ENCODE results near the gene KRT2. TPM values are rescaled to one million over a fixed set of nuclear protein-coding genes. Genes with fewer than 3 reads are reported as not detected.

Gene KRT2
- total RNA-seq, 6 experiments from 2014 or later = not detected

DNA sequence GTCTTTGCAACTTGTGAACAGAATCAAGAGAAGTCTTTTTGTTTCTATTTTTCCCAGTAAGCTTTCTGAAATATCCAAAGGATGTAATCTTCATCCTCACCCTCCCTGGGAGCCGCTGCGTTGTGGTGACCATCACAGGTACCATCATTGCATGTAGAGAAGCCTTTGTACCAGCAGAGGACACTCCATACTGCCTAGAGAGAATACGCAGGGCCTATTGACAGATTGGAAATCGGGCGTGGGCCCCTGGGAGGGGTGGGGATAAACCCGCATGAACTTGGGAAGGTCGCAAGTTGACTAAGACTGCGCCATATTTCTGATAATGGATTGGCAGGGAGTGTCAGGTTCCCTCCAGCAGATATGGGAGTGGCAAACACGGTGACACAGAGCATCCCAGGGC lies 15.5 kb upstream of the KRT2 start:
- no peaks in the 10 kb centered on the region for H3K9me3 ChIP-seq
- 34% methylated on average over 8 of the region's 9 CpGs for WGBS (ENCODE audit: insufficient coverage, low coverage, low lambda C conversion rate, missing lambda C conversion rate)
- H3K4me1 ChIP-seq = no peaks in the 10 kb centered on the region
- intact Hi-C loops (cut with DNase I) = no loop called here
- no peak for DNase-seq
- H3K27ac ChIP-seq = no peak overlapping the region
- no peak overlapping the region for H3K4me3 ChIP-seq
- no peak for ATAC-seq
- peaks cover 0 to 4% of the 10 kb centered on the region in 2 donors for H3K27me3 ChIP-seq
- H3K36me3 ChIP-seq = no peaks in the 10 kb centered on the region
- TF ChIP-seq POLR2A (IDR thresholded peaks at IDR 0.05) = no peak
- TF ChIP-seq, protein P1, sequence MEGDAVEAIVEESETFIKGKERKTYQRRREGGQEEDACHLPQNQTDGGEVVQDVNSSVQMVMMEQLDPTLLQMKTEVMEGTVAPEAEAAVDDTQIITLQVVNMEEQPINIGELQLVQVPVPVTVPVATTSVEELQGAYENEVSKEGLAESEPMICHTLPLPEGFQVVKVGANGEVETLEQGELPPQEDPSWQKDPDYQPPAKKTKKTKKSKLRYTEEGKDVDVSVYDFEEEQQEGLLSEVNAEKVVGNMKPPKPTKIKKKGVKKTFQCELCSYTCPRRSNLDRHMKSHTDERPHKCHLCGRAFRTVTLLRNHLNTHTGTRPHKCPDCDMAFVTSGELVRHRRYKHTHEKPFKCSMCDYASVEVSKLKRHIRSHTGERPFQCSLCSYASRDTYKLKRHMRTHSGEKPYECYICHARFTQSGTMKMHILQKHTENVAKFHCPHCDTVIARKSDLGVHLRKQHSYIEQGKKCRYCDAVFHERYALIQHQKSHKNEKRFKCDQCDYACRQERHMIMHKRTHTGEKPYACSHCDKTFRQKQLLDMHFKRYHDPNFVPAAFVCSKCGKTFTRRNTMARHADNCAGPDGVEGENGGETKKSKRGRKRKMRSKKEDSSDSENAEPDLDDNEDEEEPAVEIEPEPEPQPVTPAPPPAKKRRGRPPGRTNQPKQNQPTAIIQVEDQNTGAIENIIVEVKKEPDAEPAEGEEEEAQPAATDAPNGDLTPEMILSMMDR (IDR thresholded peaks at IDR 0.05) = no peak

DNA sequence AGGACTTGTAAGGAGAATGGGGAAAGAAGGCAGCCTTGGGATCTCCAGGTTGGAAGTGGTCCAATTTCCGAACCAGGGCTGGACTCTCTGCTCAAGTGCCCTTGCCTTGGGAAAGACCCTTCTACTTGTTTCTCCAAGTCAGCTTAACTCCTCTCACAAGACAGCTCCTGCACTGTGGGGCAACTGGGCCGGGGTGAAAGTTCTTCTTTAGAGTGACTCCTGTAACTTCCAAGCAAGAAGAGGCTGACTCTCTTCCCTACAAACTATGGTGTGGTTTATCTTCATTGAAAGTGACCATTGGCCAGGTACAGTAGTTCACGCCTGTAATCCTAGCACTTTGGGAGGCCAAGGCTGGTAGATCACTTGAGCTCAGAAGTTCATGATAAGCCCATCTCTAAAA lies 14.5 kb upstream of the KRT2 start:
- H3K27me3 ChIP-seq = peaks cover 0 to 4% of the 10 kb centered on the region in 2 donors
- H3K9me3 ChIP-seq = no peaks in the 10 kb centered on the region
- WGBS (ENCODE audit: insufficient coverage, low coverage, low lambda C conversion rate, missing lambda C conversion rate) = 47% methylated on average over 3 of the region's 3 CpGs
- DNase-seq (no peak), ATAC-seq (no peak)
- intact Hi-C loops (cut with DNase I) = no loop called here
- TF ChIP-seq, protein P1 (IDR thresholded peaks at IDR 0.05) = no peak
- no peak for TF ChIP-seq POLR2A (IDR thresholded peaks at IDR 0.05)
- no peak overlapping the region for H3K4me3 ChIP-seq
- H3K4me1 ChIP-seq = no peaks in the 10 kb centered on the region
- no peaks in the 10 kb centered on the region for H3K36me3 ChIP-seq
- H3K27ac ChIP-seq = no peak overlapping the region

DNA sequence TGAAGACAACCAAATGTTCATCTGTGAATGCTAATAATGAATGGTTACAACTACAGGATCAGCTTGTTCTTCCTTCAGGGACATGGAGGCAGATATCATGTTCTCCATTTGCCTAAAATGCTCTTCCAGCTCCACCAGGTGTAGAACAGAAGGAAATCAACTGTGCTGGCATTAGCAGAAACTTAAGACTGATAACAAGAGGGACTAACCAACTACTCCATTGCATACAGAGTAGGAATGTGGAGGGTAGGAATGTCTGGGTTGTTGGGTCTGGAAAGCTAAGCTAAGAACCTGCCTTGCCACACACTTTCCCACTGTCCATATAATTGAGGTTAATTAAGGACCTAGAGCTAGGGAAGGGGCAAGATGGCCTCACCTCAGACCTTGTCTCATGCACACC lies 11.4 kb upstream of the KRT2 start:
- no peak for ATAC-seq
- no peak for TF ChIP-seq POLR2A (IDR thresholded peaks at IDR 0.05)
- TF ChIP-seq, protein P1 (IDR thresholded peaks at IDR 0.05) = no peak
- H3K27me3 ChIP-seq = peaks cover 0 to 4% of the 10 kb centered on the region in 2 donors

DNA sequence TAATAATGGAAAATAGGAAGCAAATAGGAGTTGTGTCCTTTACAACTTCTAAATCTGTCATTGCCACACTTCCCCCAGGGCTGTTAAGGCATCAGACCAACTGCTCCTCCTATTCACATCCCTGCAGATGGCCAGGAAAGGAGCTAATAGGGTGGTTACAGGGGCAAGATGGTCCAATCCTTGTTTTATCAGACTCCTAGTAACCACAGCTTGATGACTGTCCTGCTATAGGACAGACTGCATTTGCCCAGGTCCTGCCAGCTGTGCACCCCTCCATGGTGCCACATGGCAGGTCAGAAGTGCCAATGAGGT lies 10.9 kb upstream of the KRT2 start:
- no peak overlapping the region for H3K4me3 ChIP-seq
- no peak overlapping the region for H3K27ac ChIP-seq
- TF ChIP-seq, protein P1 (IDR thresholded peaks at IDR 0.05) = no peak
- no peak for TF ChIP-seq POLR2A (IDR thresholded peaks at IDR 0.05)

More for the DNA sequence above, 11.4 kb upstream of the KRT2 start:
- no peak overlapping the region for H3K27ac ChIP-seq
- no peaks in the 10 kb centered on the region for H3K4me1 ChIP-seq
- DNase-seq = no peak
- no peaks in the 10 kb centered on the region for H3K36me3 ChIP-seq
- no peak overlapping the region for H3K4me3 ChIP-seq
- intact Hi-C loops (cut with DNase I) = no loop called here
- no peaks in the 10 kb centered on the region for H3K9me3 ChIP-seq

More for the DNA sequence above, 10.9 kb upstream of the KRT2 start:
- H3K27me3 ChIP-seq = peaks cover 0 to 4% of the 10 kb centered on the region in 2 donors
- no peaks in the 10 kb centered on the region for H3K9me3 ChIP-seq
- H3K36me3 ChIP-seq = no peaks in the 10 kb centered on the region
- no peak for DNase-seq
- ATAC-seq = no peak
- no peaks in the 10 kb centered on the region for H3K4me1 ChIP-seq
- intact Hi-C loops (cut with DNase I) = no loop called here
